ENCODE measurements around the gene WWOX.

The WWOX gene

DNA sequence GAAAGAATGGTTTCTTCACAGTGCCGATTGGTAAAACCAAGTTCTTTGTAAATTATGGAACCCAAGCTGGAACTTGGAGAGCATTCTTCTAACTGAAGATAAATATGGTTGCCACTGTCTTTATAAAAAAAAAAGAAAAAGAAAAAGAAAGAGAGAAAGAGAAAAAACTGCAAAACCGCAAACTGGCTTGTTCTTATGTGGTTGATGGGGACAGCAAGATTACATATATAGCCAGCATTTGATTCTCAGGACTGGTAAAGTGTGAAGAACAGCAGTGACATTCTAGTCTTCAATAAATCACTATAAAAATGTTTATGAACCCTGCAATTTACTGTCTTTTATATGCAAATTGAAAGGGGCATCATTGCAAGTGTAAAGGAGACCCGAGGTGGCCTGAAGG lies 896.0 kb downstream of the WWOX start:
- DNase-seq (ENCODE audit: low read depth): no peak
- TF ChIP-seq, protein P1, sequence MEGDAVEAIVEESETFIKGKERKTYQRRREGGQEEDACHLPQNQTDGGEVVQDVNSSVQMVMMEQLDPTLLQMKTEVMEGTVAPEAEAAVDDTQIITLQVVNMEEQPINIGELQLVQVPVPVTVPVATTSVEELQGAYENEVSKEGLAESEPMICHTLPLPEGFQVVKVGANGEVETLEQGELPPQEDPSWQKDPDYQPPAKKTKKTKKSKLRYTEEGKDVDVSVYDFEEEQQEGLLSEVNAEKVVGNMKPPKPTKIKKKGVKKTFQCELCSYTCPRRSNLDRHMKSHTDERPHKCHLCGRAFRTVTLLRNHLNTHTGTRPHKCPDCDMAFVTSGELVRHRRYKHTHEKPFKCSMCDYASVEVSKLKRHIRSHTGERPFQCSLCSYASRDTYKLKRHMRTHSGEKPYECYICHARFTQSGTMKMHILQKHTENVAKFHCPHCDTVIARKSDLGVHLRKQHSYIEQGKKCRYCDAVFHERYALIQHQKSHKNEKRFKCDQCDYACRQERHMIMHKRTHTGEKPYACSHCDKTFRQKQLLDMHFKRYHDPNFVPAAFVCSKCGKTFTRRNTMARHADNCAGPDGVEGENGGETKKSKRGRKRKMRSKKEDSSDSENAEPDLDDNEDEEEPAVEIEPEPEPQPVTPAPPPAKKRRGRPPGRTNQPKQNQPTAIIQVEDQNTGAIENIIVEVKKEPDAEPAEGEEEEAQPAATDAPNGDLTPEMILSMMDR (IDR thresholded peaks at IDR 0.05; ENCODE audit: low read depth, low read length): no peak
- no peak for TF ChIP-seq POLR2A (IDR thresholded peaks at IDR 0.05; ENCODE audit: extremely low read depth, insufficient read length)
- TF ChIP-seq, protein P2, sequence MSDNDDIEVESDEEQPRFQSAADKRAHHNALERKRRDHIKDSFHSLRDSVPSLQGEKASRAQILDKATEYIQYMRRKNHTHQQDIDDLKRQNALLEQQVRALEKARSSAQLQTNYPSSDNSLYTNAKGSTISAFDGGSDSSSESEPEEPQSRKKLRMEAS (IDR thresholded peaks at IDR 0.05; ENCODE audit: low read depth, low read length): no peak
- no peak for TF ChIP-seq MYC (IDR thresholded peaks at IDR 0.05; ENCODE audit: low read depth, low read length)
- no peak overlapping the region for H3K4me3 ChIP-seq (ENCODE audit: low read depth, low read length)

DNA sequence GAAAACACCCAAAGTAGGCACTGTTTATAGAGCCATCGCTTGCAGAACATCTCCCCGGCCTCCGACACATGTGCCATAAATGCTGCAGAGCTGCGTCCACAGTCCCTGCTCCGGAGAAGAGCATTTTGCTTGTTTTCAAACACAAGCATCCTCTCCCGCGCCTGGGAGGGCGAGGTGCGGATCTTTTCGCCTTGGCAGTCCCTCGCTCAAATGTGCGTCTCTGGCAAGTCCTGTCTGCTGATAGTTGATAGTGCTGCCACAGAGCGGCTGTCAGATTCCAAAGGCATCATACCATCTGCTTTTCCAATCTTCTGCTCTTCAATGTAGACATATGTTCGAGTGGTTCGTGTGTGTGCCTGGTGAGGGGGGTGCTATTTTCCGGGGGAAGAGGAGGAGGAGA lies 897.3 kb downstream of the WWOX start:
- DNase-seq (ENCODE audit: low read depth): no peak
- no peak overlapping the region for H3K4me3 ChIP-seq (ENCODE audit: low read depth, low read length)
- TF ChIP-seq, protein P2 (IDR thresholded peaks at IDR 0.05; ENCODE audit: low read depth, low read length): no peak
- TF ChIP-seq POLR2A (IDR thresholded peaks at IDR 0.05; ENCODE audit: extremely low read depth, insufficient read length): no peak
- TF ChIP-seq, protein P1 (IDR thresholded peaks at IDR 0.05; ENCODE audit: low read depth, low read length): no peak
- TF ChIP-seq MYC (IDR thresholded peaks at IDR 0.05; ENCODE audit: low read depth, low read length): no peak

DNA sequence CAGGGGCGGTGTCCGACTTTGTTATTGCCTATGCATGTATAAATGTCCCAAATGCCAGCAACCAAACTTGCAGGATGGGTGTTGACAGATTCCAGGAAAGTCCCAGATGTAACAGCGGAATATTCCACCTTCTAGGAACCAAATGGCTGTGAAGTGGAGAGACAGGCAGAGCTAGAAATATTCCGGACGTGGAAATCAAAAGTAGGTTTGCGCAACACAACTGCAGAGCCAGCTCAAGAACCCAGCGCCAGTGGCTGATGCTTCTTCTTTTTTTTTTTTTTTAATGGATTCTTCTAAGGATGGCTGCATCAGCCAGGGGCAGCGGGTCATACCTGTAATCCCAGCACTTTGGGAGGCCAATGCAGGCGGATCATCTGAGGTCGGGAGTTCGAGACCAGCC lies 899.4 kb downstream of the WWOX start:
- TF ChIP-seq MYC (IDR thresholded peaks at IDR 0.05; ENCODE audit: low read depth, low read length): no peak
- TF ChIP-seq POLR2A (IDR thresholded peaks at IDR 0.05; ENCODE audit: extremely low read depth, insufficient read length): no peak
- TF ChIP-seq, protein P1 (IDR thresholded peaks at IDR 0.05; ENCODE audit: low read depth, low read length): no peak
- TF ChIP-seq, protein P2 (IDR thresholded peaks at IDR 0.05; ENCODE audit: low read depth, low read length): no peak
- H3K4me3 ChIP-seq (ENCODE audit: low read depth, low read length): no peak overlapping the region
- DNase-seq (ENCODE audit: low read depth): peak; percentile 74

DNA sequence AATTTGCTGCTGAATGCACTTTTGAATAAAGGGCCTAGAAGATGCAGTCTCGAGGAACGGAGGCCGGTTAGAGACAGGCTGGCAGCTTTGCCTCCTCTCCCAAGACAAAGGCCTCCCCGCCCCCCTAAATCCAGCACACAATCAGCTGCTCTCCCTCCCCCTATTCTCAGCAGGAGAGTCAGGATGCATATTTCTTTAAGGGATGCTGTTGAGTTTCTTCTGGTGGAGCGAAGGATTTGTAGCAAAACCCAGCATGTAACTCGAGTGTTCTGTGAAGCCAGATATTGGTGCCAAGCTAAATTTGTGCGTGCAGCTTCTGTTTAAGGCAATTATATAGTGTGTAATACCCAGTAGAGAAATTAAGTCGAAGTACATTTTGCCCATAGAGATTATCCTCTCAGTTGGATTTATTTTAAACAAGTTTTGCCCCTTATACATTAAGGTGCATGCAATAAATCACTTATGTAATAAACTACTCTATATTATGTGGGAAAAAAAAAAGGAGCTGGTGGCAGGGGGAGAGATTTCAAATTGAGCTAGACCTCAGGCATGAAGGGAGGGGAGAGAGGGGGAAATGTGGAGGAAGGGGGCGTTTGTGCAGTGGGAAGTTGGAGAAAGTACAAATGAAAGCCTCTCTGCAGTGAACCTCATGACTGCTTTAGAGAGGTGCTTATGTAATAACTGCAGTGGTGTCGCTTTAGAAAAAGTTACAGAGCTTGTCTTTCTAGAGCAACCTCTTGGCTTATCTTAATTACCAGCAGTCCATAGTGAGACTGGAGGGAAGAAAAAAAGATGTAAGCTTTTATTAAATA lies 901.9 kb downstream of the WWOX start:
- H3K4me3 ChIP-seq (ENCODE audit: low read depth, low read length): no peak overlapping the region
- TF ChIP-seq, protein P2 (IDR thresholded peaks at IDR 0.05; ENCODE audit: low read depth, low read length): no peak
- no peak for TF ChIP-seq POLR2A (IDR thresholded peaks at IDR 0.05; ENCODE audit: extremely low read depth, insufficient read length)
- TF ChIP-seq MYC (IDR thresholded peaks at IDR 0.05; ENCODE audit: low read depth, low read length): no peak
- TF ChIP-seq, protein P1 (IDR thresholded peaks at IDR 0.05; ENCODE audit: low read depth, low read length): no peak
- no peak for DNase-seq (ENCODE audit: low read depth)

DNA sequence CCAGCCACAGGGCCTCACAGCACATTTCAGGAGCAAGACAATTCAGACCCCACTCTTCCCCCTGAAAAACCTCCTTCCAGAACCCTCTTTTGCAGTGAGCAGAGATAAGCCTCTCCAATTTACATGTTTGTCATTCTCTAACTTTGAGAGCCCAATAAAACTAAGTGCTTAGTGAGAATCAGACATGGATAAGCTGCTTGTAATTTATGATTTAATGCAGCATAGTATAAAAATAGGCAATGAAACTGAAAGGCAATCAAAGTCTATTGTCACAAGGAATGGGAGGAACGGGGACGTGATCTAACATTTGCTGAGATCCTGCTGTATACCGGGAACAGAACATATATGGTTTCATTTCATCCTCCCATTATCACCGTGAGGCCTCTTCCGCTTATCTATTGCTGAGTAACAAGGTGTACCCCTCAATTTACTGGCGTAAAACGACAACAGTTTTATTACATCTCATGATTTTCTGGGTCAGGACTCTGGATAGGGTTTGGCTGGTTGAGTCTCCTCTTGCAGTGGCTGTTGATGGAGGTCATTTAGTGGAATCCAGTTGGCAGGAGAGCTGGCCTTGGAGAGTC lies 903.7 kb downstream of the WWOX start:
- no peak overlapping the region for H3K4me3 ChIP-seq (ENCODE audit: low read depth, low read length)
- DNase-seq (ENCODE audit: low read depth): no peak
- TF ChIP-seq MYC (IDR thresholded peaks at IDR 0.05; ENCODE audit: low read depth, low read length): no peak
- TF ChIP-seq, protein P2 (IDR thresholded peaks at IDR 0.05; ENCODE audit: low read depth, low read length): no peak

DNA sequence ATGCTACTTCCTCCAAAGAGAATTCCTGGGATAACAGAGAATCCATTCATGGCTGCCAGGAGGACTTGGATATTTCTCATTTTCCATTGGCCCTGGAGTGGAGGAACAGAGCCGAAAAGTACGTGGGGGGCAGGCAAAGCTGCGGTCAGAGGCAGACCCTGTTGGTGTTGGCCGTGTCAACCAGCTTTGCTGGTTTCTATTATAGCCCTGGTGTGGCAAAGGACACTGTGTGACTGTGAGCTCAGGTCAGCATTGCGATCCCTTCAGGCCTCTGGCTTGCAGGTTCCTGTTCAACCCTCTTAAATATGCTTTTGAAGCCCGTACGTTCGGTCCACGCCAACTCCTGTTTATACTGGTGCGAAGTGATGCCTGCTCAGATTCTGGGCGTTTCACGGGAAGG lies 904.9 kb downstream of the WWOX start:
- DNase-seq (ENCODE audit: low read depth): no peak
- no peak overlapping the region for H3K4me3 ChIP-seq (ENCODE audit: low read depth, low read length)
- TF ChIP-seq POLR2A (IDR thresholded peaks at IDR 0.05; ENCODE audit: extremely low read depth, insufficient read length): no peak
- TF ChIP-seq, protein P1 (IDR thresholded peaks at IDR 0.05; ENCODE audit: low read depth, low read length): no peak
- TF ChIP-seq, protein P2 (IDR thresholded peaks at IDR 0.05; ENCODE audit: low read depth, low read length): no peak
- TF ChIP-seq MYC (IDR thresholded peaks at IDR 0.05; ENCODE audit: low read depth, low read length): no peak

All from NB4 (cell line).